Transverse colon (tissue), 4 donors: Measurements from ENCODE around the gene LINGO3.

ENCODE experiments used
- CTCF ChIP-seq, 5 experiments: fragments of 200-600 bp in 3 of 5; fragments of 450-650 bp in 2 of 5; sonication (generic) in 3 of 5; IDR thresholded peaks; 1 replicate in 2 of 5; 2 replicates in 3 of 5; pipeline ENCODE4 v1.5.1; 2016 to 2017; ENCODE audit warnings: antibody characterized with exemption in 5 of 5, inconsistent platforms in 3 of 5, mild to moderate bottlenecking in 2 of 5, moderate library complexity in 1 of 5
- EP300 ChIP-seq: sonication (generic); formaldehyde crosslinking; IDR thresholded peaks from one replicate; pipeline ENCODE4 v1.6.1; 2017; ENCODE audit warnings: antibody characterized with exemption, low read depth
- POLR2A ChIP-seq: fragments of 450-650 bp; IDR thresholded peaks from one replicate; pipeline ENCODE4 v1.6.1; 2016; ENCODE audit warnings: antibody characterized with exemption, mild to moderate bottlenecking, moderate library complexity
- POLR2AphosphoS5 ChIP-seq, 3 donors: sonication (generic); formaldehyde crosslinking; IDR thresholded peaks; one replicate each; pipeline ENCODE4 v1.6.1; 2016; ENCODE audit warnings: antibody characterized with exemption in 3 of 3

- no peak for TF ChIP-seq CTCF (IDR thresholded peaks at IDR 0.05)
- no peak for TF ChIP-seq POLR2A
- no peak for TF ChIP-seq EP300
- TF ChIP-seq POLR2AphosphoS5 (IDR thresholded peaks at IDR 0.05), result peak; percentile 23 to 48 (median 30)
These were observed 38.1 kb upstream of the LINGO3 start for GRCh38 chr19:2345794-2346663.
